SHP77 treated with DMSO at 0.1 percent for 48 hours (cell line): ENCODE data around the gene TK2.
"Not testable (repeated sequence)": the region's sequence is repeated elsewhere in the genome, so short reads cannot be mapped to it uniquely, and the experiment has no call there.

Source experiments
- DNase-seq: peaks from one replicate; lab custom pipeline; 2025; lab: John Stamatoyannopoulos, UW

The TK2 gene

DNA sequence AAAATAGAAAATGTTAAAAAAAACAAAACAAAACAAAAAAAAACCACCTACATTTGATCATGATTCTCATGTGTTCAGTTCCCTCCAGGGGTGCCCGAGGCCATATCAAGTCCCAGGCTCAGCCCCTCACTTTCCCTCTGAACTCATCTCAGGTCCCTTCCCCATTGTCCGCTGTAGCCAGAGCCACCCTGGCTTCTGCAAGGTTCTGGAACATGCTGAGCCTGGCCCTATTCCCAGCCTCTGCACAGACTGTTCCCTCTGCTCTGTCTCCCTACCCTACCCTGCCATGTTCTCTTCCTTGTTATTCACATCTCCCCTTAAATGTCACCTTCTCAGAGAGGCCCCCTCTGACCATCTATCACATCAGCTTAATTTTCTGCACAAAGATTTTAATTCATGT lies 46.9 kb downstream of the TK2 start:
- no peak for DNase-seq

- DNase-seq = no peak
These were observed 47.7 kb downstream of the TK2 start for GRCh38 chr16:66502020-66502913.

DNA sequence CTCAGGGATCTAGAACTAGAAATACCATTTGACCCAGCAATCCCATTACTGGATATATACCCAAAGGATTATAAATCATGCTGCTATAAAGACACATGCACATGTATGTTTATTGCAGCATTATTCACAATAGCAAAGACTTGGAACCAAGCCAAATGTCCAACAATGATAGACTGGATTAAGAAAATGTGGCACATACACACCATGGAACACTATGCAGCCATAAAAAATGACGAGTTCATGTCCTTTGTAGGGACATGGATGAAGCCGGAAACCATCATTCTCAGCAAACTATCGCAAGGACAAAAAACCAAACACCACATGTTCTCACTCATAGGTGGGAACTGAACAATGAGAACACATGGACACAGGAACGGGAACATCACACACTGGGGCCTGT lies 48.4 kb downstream of the TK2 start:
- not testable (repeated sequence) for DNase-seq

DNA sequence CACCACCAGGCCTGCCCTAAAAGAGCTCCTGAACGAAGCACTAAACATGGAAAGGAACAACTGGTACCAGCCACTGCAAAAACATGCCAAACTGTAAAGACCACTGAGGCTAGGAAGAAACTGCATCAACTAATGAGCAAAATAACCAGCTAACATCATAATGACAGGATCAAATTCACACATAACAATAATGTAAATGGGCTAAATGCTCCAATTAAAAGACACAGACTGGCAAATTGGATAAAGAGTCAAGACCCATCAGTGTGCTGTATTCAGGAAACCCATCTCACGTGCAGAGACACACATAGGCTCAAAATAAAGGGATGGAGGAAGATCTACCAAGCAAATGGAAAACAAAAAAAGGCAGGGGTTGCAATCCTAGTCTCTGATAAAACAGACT lies 52.0 kb downstream of the TK2 start:
- not testable (repeated sequence) for DNase-seq

DNA sequence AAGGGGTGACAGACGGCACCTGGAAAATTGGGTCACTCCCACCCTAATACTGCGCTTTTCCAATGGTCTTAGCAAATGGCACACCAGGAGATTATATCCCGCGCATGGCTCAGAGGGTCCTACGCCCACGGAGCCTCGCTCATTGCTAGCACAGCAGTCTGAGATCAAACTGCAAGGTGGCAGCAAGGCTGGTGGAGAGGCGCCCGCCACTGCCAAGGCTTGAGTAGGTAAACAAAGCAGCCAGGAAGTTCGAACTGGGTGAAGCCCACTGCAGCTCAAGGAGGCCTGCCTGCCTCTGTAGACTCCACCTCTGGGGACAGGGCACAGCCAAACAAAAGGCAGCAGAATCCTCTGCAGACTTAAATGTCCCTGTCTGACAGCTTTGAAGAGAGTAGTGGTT lies 53.7 kb downstream of the TK2 start:
- not testable (repeated sequence) for DNase-seq

DNA sequence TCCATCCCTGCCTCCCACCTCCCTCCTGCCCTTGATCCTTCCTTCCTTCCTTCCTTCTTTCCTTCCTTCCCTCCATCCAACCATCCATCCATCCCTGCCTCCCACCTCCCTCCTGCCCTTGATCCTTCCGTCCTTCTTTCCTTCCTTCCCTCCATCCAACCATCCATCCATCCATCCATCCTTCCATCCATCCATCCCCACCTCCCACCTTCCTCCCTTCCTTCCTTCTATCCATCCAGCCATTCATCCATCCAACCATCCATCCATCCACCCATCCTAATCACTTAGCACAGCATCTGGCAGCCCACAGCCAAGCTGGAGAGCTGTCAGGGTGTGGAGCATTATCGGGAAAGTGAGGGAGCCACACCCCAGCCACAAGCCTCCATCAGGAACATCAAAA lies 54.5 kb downstream of the TK2 start:
- no peak for DNase-seq

- no peak for DNase-seq
These were observed 55.0 kb downstream of the TK2 start for GRCh38 chr16:66494916-66495315.

- DNase-seq = no peak
These were observed 56.2 kb downstream of the TK2 start for GRCh38 chr16:66493490-66494401.

GRCh38 chr16:66491716-66492064 lies 58.2 kb downstream of the TK2 start:
- DNase-seq = no peak

DNA sequence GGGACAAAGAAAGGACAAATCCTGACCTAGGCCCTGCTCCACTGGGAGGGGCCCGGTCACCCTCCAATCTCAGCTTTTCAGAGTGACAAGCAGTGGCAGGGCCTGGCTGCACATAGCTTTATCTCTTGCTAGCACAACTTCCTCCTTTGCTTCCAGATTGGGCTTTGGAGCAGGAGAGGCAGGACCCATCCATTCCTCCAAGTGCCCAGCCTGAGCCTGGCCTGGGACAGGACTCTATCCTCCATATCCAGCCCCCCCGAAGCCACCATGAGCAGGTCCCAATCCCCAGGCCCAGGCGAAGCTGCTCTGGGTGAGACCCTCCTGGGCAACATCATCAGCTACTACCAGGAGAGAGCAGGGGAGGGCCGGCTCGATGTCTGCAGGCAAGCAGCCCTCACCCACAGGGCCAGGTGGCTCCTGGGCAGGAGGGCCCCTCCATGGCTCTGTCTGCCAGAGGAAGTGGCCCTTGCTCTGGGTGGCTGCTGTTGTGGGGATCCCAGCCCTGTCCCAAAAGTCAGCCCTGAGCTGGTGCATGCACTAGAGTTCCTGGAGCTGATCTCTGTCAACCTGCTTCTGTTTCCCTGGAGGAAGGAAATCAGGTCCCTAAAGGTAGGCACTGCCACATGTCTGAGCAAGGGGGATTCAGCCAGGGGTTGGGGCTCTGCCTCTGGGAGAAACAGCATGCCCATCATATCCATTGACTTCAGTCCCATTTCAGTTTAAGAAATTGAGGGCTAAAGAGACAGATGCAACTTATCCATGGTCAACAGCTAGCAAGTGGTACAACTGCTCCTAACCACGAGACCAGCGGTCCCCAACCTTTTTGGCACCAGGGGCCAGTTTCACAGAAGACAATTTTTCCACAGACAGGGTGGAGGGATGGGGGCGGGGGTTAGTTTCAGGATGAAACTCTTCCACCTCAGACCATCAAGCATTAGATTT lies 58.9 kb downstream of the TK2 start:
- DNase-seq = no peak

DNA sequence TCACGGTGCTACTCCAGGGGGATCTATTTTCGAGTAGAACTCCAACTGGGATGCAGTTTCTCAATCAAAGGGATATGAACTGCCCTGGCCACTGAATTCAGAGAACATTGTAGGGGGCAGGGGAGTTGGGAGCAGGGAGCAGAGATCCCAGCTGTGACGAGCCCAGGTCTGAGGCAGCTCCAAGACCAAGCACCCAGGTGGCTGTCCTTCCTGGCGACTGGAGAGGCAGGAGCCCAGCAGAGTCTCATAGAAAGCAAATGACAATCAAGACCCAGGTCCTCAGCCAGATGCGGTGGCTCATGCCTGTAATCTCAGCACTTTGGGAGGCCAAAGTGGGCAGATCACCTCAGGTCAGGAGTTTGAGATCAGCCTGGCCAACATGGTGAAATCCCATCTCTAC lies 60.1 kb downstream of the TK2 start:
- DNase-seq = no peak

DNA sequence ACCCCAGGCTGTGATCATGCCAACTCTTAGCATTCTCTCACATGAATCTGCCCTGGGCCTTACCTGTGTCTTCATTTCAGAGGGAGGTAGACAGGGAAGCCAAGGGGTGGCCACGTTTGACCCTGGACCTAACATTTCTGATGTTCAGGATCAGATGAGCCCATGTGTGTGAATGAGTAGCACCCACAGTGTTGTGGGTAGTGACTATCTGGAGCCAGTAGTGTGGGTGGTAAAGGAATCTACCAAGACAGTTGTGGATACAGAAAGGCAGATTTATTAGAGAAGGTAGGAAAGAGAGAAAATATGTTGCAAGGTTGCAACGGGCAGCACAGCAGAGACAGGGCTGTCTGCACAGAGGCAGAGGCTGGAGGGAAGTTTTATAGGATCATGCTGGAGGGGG lies 60.5 kb downstream of the TK2 start:
- no peak for DNase-seq

DNA sequence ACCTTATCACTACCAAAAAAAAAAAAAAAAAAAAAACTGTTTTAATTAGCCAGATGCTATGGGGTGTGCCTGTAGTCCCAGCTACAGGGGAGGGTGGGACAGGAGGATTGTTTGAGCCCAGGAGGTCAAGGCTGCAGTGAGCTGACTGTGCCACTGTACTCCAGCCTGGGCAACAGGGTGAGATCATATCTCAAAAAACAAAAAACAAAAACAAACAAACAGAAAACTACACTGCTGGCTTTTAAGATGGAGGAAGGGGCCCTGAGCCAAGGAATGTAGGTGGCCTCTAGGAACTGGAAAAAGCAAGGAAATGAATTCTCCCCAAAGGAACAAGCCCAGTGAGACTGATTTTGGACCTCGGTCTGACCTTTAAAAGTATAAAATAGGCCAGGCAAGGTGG lies 61.4 kb downstream of the TK2 start:
- no peak for DNase-seq

GRCh38 chr16:66487580-66488275 lies 62.2 kb downstream of the TK2 start:
- DNase-seq = no peak

- peak; percentile 39 for DNase-seq
These were observed 62.9 kb downstream of the TK2 start for GRCh38 chr16:66486773-66487579.

GRCh38 chr16:66486199-66486772 lies 63.6 kb downstream of the TK2 start:
- no peak for DNase-seq

DNA sequence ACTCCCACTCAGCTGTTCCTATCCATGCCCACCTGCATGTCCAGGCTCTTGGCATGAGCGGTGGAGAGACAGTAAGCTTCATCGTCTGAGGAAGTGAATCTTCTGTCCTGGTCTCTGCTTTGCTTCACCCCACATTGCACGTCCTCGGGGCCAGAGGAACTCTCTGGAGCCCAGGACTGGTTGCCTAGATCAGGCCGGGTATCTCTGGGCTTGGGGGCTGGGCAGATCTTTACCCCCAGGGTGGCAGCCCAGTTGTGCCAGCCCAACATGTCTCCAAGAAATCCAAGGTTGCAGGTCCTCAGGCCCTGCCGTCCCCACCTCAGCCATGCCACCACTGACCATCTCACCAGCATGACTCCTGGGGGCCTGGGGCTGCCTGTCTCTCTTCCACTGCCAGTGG lies 64.5 kb downstream of the TK2 start:
- no peak for DNase-seq

DNA sequence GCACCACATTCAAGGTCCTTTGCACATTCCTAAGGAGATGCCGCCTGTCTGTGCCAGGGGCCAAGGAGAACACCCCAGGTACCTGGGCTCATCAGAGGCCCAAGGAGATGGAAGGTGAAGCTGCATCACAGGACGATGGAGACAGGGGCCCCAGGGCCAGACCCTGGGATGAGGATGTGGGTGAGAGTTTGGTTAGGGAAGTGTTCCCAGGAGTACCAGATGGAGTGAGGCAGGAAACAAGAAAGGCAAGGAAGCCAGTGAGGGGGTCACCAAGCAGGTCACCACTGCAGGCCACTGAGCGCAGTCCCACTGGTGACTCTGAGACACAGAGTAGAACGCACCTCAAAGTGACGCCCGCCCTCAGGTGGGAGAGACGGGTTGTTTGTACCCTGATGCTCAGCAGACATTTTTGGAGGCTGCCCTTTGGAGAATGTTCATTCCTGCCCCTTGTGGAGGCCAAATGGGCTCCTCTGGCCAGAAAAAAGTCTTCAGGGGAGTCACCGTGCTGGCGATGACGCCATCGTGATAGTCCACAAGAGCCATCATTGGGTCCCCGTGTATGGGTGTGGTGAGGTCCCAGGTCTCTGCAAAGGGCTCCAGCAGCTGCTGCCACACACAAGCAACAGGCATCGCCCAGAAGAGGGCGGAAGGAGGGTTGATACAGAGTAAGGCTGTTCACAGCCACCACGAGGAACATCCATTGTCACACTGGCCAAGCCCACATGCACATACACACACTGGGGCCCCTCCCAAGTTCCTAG lies 65.3 kb downstream of the TK2 start:
- DNase-seq = no peak

- DNase-seq = peak; percentile 33
These were observed 66.1 kb downstream of the TK2 start for GRCh38 chr16:66483689-66484452.
